GM21526 (cell line): ENCODE measurements around the gene DHRS4L2.
A peak's percentile ranks its signal among the peaks of the same experiment; 100 is the strongest.
"Not testable (repeated sequence)": the region's sequence is repeated elsewhere in the genome, so short reads cannot be mapped to it uniquely, and the experiment has no call there.

ENCODE experiments used
- ATAC-seq: cut with Tn5 transposase; IDR thresholded peaks from one replicate; pipeline ENCODE4 v1.9.1; 2021; ENCODE audit warnings: moderate library complexity; ENCODE audit not compliant: unreplicated experiment, low FRiP score

DHRS4L2 gene

GRCh38 chr14:23970283-23970659 lies 18.5 kb upstream of the DHRS4L2 start:
- not testable (repeated sequence) for ATAC-seq

- not testable (repeated sequence) for ATAC-seq
These were observed 15.6 kb upstream of the DHRS4L2 start for GRCh38 chr14:23973178-23973577.

GRCh38 chr14:23974041-23974440 lies 14.7 kb upstream of the DHRS4L2 start:
- not testable (repeated sequence) for ATAC-seq

- ATAC-seq = not testable (repeated sequence)
These were observed 11.5 kb upstream of the DHRS4L2 start for GRCh38 chr14:23977208-23977607.

- ATAC-seq = not testable (repeated sequence)
These were observed 6.5 kb upstream of the DHRS4L2 start for GRCh38 chr14:23981951-23982813.

GRCh38 chr14:23984891-23985602 lies 3.7 kb upstream of the DHRS4L2 start:
- no peak for ATAC-seq

- peak; percentile 16 for ATAC-seq
These were observed 514 bp upstream of the DHRS4L2 start for GRCh38 chr14:23988223-23988606.

GRCh38 chr14:23989734-23990445 lies 1.2 kb downstream of the DHRS4L2 start:
- not testable (repeated sequence) for ATAC-seq

- not testable (repeated sequence) for ATAC-seq
These were observed 2.2 kb downstream of the DHRS4L2 start for GRCh38 chr14:23990961-23991360.

- not testable (repeated sequence) for ATAC-seq
These were observed 4.3 kb downstream of the DHRS4L2 start for GRCh38 chr14:23993042-23993441.

GRCh38 chr14:23996009-23996408 lies 7.3 kb downstream of the DHRS4L2 start:
- not testable (repeated sequence) for ATAC-seq

GRCh38 chr14:23996825-23997224 lies 8.1 kb downstream of the DHRS4L2 start:
- ATAC-seq = not testable (repeated sequence)

GRCh38 chr14:23999640-24000039 lies 10.9 kb downstream of the DHRS4L2 start:
- ATAC-seq = not testable (repeated sequence)

GRCh38 chr14:24001078-24001477 lies 12.3 kb downstream of the DHRS4L2 start:
- not testable (repeated sequence) for ATAC-seq

- ATAC-seq = not testable (repeated sequence)
These were observed 12.9 kb downstream of the DHRS4L2 start for GRCh38 chr14:24001679-24002078.

- ATAC-seq = peak; percentile 16
These were observed 17.7 kb downstream of the DHRS4L2 start for GRCh38 chr14:24006471-24006816.

- ATAC-seq = peak; percentile 91
These were observed 18.3 kb downstream of the DHRS4L2 start for GRCh38 chr14:24006817-24007652.

- no peak for ATAC-seq
These were observed 22.3 kb downstream of the DHRS4L2 start for GRCh38 chr14:24011051-24011450.

GRCh38 chr14:24012726-24013273 lies 24.1 kb downstream of the DHRS4L2 start:
- not testable (repeated sequence) for ATAC-seq
